PC-9 (cell line): ENCODE results near the gene RAD50. TPM values are rescaled to one million over a fixed set of nuclear protein-coding genes. Genes with fewer than 3 reads are reported as not detected.

ENCODE experiments used
- BruUV-seq: library from RNA; stranded (reverse); fragments of 400-500 nt; replicated peaks from 2 replicates; lab custom pipeline; 2021; lab: Mats Ljungman, UMichigan
- CTCF ChIA-PET: fragments of 300-600 bp; sonication (Branson Sonifier 250); formaldehyde crosslinking; loops from one replicate; lab custom pipeline; 2022; ENCODE audit warnings: antibody characterized with exemption; lab: Charles Lee
- POLR2A ChIA-PET: fragments of 300-600 bp; sonication (Branson Sonifier 250); formaldehyde crosslinking; loops from one replicate; lab custom pipeline; 2022; ENCODE audit warnings: antibody characterized with exemption; ENCODE audit not compliant: unreplicated experiment; lab: Charles Lee
- DNase-seq, 2 experiments: peaks; one replicate each; pipeline versions ENCODE4 v3.0.0 to v3.0.0-alpha.2; 2015 to 2022; ENCODE audit warnings: mixed read lengths in 1 of 2
- H2AFZ ChIP-seq: fragments of 200-600 bp; sonication (generic); 2 replicates; pipeline ENCODE4 v1.8.1; 2017; ENCODE audit warnings: antibody characterized with exemption
- H3F3A ChIP-seq: fragments of 200-600 bp; sonication (generic); 2 replicates; pipeline ENCODE4 v1.8.1; 2017; ENCODE audit warnings: antibody characterized with exemption, mild to moderate bottlenecking, low read depth; ENCODE audit not compliant: insufficient read depth
- H3K27ac ChIP-seq: fragments of 200-600 bp; sonication (generic); 2 replicates; pipeline ENCODE4 v1.6.1; 2016; ENCODE audit warnings: mixed run types
- H3K27me3 ChIP-seq: fragments of 200-600 bp; sonication (generic); 2 replicates; pipeline ENCODE4 v1.6.1; 2016; ENCODE audit warnings: low read depth, mixed run types; ENCODE audit not compliant: insufficient read depth
- H3K36me3 ChIP-seq: fragments of 200-600 bp; sonication (generic); 2 replicates; pipeline ENCODE4 v1.6.1; 2016; ENCODE audit warnings: low read depth, mixed run types
- H3K4me1 ChIP-seq: fragments of 200-600 bp; sonication (generic); replicated peaks from 2 replicates; pipeline ENCODE4 v1.6.1; 2016; ENCODE audit warnings: mixed run types; ENCODE audit not compliant: insufficient read depth
- H3K4me2 ChIP-seq: fragments of 200-600 bp; sonication (generic); 2 replicates; pipeline ENCODE4 v1.6.1; 2017; ENCODE audit warnings: mixed run types
- H3K4me3 ChIP-seq: fragments of 200-600 bp; sonication (generic); 2 replicates; pipeline ENCODE4 v1.6.1; 2016; ENCODE audit warnings: mixed run types
- H3K79me2 ChIP-seq: fragments of 200-600 bp; sonication (generic); 2 replicates; pipeline ENCODE4 v1.6.1; 2017; ENCODE audit warnings: low read depth, mixed run types
- H3K9me2 ChIP-seq: fragments of 200-600 bp; sonication (generic); 2 replicates; pipeline ENCODE4 v1.8.1; 2017; ENCODE audit warnings: mild to moderate bottlenecking; ENCODE audit not compliant: insufficient read depth
- H3K9me3 ChIP-seq: fragments of 200-600 bp; sonication (generic); 2 replicates; pipeline ENCODE4 v1.8.1; 2016; ENCODE audit warnings: low read depth; ENCODE audit not compliant: insufficient read depth
- H4K20me1 ChIP-seq: fragments of 200-600 bp; sonication (generic); 2 replicates; pipeline ENCODE4 v1.8.1; 2017; ENCODE audit not compliant: insufficient read depth
- EZH2 ChIP-seq: fragments of 200-600 bp; sonication (generic); IDR thresholded peaks from 2 replicates; pipeline ENCODE4 v1.8.0; 2017; ENCODE audit warnings: antibody characterized with exemption, low read depth
- intact Hi-C: fragments of 100-400 bp; cut with micrococcal nuclease; formaldehyde crosslinking; loops from one replicate; pipeline ENCODE4 v1.10.0; 2022; ENCODE audit not compliant: unreplicated experiment
- total RNA-seq: library from RNA; stranded (reverse); gene quantifications from 2 replicates; pipeline ENCODE4 v1.2.3, GENCODE V29; 2021
- TF ChIP-seq, protein P1 (sequence below): fragments of 200-600 bp; sonication (generic); conservative IDR thresholded peaks from 2 replicates; pipeline ENCODE4 v1.6.1; 2017; ENCODE audit warnings: mixed run types, antibody characterized with exemption, mild to moderate bottlenecking, moderate library complexity

RAD50 gene
- total RNA-seq, 1 experiment from 2014 or later: 42.2 TPM

DNA sequence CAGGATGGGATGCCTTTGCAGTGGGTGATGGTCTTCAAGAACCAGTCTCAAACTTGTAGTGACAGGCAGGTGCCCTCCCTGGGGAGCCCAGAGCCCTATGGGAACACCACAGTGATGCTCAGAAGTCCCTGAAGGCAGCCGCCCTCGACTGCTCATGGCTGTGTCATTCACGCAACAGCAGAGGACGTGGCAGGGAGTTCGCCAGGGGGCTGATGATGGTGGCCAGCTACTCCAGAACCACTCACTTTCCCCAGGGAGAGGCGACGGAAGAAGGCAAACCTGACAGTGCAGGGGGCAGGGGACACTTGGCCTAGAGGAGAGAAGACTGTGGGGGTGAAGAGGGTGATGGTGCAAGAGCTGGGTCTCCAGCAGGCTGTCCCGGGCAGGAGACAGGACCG lies 105.2 kb downstream of the RAD50 start:
- H3K79me2 ChIP-seq: no peaks in the 10 kb centered on the region
- H2AFZ ChIP-seq: no peak overlapping the region
- no peak for DNase-seq
- no peaks in the 10 kb centered on the region for H3K27me3 ChIP-seq
- no peaks in the 10 kb centered on the region for H3F3A ChIP-seq
- ChIA-PET CTCF (no interaction called here), POLR2A (no interaction called here)
- no peak overlapping the region for H3K4me3 ChIP-seq
- intact Hi-C loops: no loop called here
- TF ChIP-seq, protein P1, sequence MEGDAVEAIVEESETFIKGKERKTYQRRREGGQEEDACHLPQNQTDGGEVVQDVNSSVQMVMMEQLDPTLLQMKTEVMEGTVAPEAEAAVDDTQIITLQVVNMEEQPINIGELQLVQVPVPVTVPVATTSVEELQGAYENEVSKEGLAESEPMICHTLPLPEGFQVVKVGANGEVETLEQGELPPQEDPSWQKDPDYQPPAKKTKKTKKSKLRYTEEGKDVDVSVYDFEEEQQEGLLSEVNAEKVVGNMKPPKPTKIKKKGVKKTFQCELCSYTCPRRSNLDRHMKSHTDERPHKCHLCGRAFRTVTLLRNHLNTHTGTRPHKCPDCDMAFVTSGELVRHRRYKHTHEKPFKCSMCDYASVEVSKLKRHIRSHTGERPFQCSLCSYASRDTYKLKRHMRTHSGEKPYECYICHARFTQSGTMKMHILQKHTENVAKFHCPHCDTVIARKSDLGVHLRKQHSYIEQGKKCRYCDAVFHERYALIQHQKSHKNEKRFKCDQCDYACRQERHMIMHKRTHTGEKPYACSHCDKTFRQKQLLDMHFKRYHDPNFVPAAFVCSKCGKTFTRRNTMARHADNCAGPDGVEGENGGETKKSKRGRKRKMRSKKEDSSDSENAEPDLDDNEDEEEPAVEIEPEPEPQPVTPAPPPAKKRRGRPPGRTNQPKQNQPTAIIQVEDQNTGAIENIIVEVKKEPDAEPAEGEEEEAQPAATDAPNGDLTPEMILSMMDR: no peak
- no peak for TF ChIP-seq EZH2
- no peaks in the 10 kb centered on the region for H3K9me2 ChIP-seq
- no TSS peak for BruUV-seq
- no peak overlapping the region for H3K4me2 ChIP-seq
- H3K4me1 ChIP-seq: no peaks in the 10 kb centered on the region
- H3K27ac ChIP-seq: no peak overlapping the region
- no peaks in the 10 kb centered on the region for H3K9me3 ChIP-seq
- H3K36me3 ChIP-seq: no peaks in the 10 kb centered on the region
- H4K20me1 ChIP-seq: no peaks in the 10 kb centered on the region

DNA sequence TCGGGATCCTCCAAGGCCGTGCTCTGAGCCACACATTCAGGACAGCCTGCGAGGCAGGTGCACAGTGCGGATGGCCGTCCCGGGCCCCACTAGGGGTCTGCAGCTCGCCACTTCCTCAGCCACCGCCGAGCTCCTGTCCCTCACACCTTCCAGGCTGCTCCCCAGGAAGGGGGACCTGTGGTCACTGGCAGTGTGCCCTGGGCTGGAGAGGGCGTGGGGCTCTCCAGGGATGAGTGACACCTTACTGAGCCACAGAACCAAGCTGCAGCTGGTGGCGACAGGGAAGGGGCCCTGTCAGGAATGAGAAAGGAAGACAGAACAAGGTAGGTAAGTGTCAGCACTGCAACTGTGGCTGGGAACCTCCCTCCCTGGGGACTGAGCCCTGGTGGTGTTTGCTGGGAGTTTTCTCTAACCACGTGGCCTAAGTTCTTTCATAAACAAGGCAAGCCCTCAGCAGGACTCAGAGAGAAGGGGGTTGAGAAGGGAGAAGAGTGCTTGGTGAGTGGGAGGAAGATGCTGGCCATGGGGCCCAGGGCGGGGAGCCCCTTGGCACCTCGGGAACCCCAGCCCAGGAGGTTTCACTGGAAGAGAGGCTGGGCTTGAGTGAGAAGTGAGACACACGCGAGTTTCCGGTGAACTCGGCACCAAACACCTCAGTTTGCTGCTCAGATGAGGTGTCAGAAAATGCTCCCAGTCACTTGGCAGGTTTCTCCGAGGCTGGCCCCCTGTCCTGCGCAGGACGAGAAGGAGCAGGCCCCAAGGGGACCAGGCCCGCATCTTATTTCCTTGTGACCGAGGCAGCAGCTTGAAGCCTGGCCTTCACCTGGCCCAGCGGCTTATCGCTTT lies 106.4 kb downstream of the RAD50 start:
- CTCF ChIA-PET: interaction anchor here (0.6 kb wide), 1 partner anchor 29 kb away, joined by 3 read pairs; no protein-coding TSS in a partner anchor

DNA sequence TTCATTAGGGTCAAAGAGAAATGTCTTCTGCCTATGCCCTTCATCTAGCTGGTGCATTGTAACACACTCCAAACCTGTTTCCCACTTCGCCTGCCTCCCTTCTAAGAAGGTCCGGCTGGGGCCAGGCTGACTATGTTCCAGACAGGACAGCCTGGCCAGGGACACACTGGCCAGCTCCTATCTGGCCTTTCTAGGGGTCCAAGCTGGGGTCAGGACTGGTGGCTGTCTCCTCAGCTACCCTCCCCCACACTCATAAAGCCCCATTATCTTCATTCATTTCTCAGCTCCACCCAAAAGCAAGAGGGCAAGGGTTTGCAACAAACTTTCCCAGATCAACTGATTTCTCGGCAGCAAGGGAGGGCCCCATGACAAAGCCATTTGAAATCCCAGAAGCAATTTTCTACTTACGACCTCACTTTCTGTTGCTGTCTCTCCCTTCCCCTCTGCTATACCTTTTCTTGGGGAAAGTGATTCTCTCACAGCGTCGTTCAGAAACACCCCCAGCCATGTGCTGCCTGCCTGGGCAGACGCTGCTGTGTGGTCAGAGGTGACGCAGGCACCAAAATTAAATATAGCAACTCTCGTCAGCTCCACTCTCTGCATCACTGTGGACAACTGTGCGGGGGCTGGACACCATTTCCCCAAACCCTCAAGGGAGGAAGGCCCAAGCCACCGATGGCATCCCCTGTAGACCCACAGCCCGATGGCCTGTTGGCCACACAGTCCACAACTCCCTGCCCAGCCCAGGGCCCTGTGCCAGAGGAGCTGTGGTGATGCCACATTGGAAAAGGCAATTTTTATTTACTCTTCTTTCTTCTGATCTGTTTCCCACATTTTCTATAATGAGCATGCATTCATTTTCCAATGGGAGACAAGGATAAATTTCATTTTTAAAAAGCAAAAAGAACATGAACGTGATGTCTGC lies 107.3 kb downstream of the RAD50 start:
- POLR2A ChIA-PET: no interaction called here

More for the DNA sequence above, 106.4 kb downstream of the RAD50 start:
- intact Hi-C loops: no loop called here
- H3K36me3 ChIP-seq: no peaks in the 10 kb centered on the region
- H3K4me1 ChIP-seq: no peaks in the 10 kb centered on the region
- no peaks in the 10 kb centered on the region for H3K9me2 ChIP-seq
- POLR2A ChIA-PET: no interaction called here
- no peak overlapping the region for H2AFZ ChIP-seq
- H3K27me3 ChIP-seq: no peaks in the 10 kb centered on the region
- no TSS peak for BruUV-seq
- no peaks in the 10 kb centered on the region for H3K79me2 ChIP-seq
- TF ChIP-seq, protein P1: no peak
- no peak for TF ChIP-seq EZH2
- no peaks in the 10 kb centered on the region for H3F3A ChIP-seq
- no peaks in the 10 kb centered on the region for H4K20me1 ChIP-seq
- no peak overlapping the region for H3K27ac ChIP-seq
- no peak overlapping the region for H3K4me2 ChIP-seq
- no peak for DNase-seq
- no peaks in the 10 kb centered on the region for H3K9me3 ChIP-seq
- no peak overlapping the region for H3K4me3 ChIP-seq

More for the DNA sequence above, 107.3 kb downstream of the RAD50 start:
- no peaks in the 10 kb centered on the region for H3K9me2 ChIP-seq
- no peaks in the 10 kb centered on the region for H3F3A ChIP-seq
- no peaks in the 10 kb centered on the region for H3K4me1 ChIP-seq
- H2AFZ ChIP-seq: no peak overlapping the region
- no TSS peak for BruUV-seq
- H3K4me2 ChIP-seq: no peak overlapping the region
- H4K20me1 ChIP-seq: no peaks in the 10 kb centered on the region
- intact Hi-C loops: no loop called here
- no peak for DNase-seq
- CTCF ChIA-PET: no interaction called here
- TF ChIP-seq, protein P1: no peak
- TF ChIP-seq EZH2: no peak
- H3K9me3 ChIP-seq: no peaks in the 10 kb centered on the region
- no peaks in the 10 kb centered on the region for H3K79me2 ChIP-seq
- H3K27ac ChIP-seq: no peak overlapping the region
- no peaks in the 10 kb centered on the region for H3K27me3 ChIP-seq
- H3K4me3 ChIP-seq: no peak overlapping the region
- H3K36me3 ChIP-seq: no peaks in the 10 kb centered on the region
